ENCODE measurements around the gene VCL.

Gene VCL

GRCh38 chr10:74079028-74079935 is 81.4 kb downstream of the VCL start:
- DNase-seq, result no peak

GRCh38 chr10:74079936-74080590 is 82.1 kb downstream of the VCL start:
- no peak for DNase-seq

- DNase-seq, result no peak
Measured at GRCh38 chr10:74081192-74081803, 83.4 kb downstream of the VCL start.

- DNase-seq, result no peak
Measured at GRCh38 chr10:74081941-74082718, 84.2 kb downstream of the VCL start.

GRCh38 chr10:74083304-74083703 is 85.4 kb downstream of the VCL start:
- DNase-seq, result no peak

- DNase-seq, result no peak
Measured at GRCh38 chr10:74084955-74085354, 87.0 kb downstream of the VCL start.

- no peak for DNase-seq
Measured at GRCh38 chr10:74086317-74086716, 88.4 kb downstream of the VCL start.

- no peak for DNase-seq
Measured at GRCh38 chr10:74088722-74089121, 90.8 kb downstream of the VCL start.

- DNase-seq, result no peak
Measured at GRCh38 chr10:74092372-74092771, 94.5 kb downstream of the VCL start.

GRCh38 chr10:74093530-74094164 is 95.7 kb downstream of the VCL start:
- DNase-seq, result no peak

GRCh38 chr10:74094231-74094630 is 96.3 kb downstream of the VCL start:
- DNase-seq, result no peak

GRCh38 chr10:74096777-74097176 is 98.9 kb downstream of the VCL start:
- no peak for DNase-seq

- no peak for DNase-seq
Measured at GRCh38 chr10:74097776-74098175, 99.9 kb downstream of the VCL start.

- no peak for DNase-seq
Measured at GRCh38 chr10:74099420-74099819, 101.5 kb downstream of the VCL start.

- DNase-seq, result no peak
Measured at GRCh38 chr10:74099836-74100235, 101.9 kb downstream of the VCL start.

- DNase-seq, result no peak
Measured at GRCh38 chr10:74103560-74104258, 105.8 kb downstream of the VCL start.

- DNase-seq, result no peak
Measured at GRCh38 chr10:74104480-74104879, 106.6 kb downstream of the VCL start.

GRCh38 chr10:74104996-74105395 is 107.1 kb downstream of the VCL start:
- no peak for DNase-seq

- no peak for DNase-seq
Measured at GRCh38 chr10:74107391-74107790, 109.5 kb downstream of the VCL start.

GRCh38 chr10:74109452-74109851 is 111.5 kb downstream of the VCL start:
- DNase-seq, result no peak

GRCh38 chr10:74110120-74110519 is 112.2 kb downstream of the VCL start:
- no peak for DNase-seq

- DNase-seq, result no peak
Measured at GRCh38 chr10:74111799-74112198, 113.9 kb downstream of the VCL start.
